HEK293 (cell line): ENCODE data around the gene PCDHGB3.

Experiments used
- CTCF ChIA-PET: fragments of 350-600 bp; formaldehyde crosslinking; extraction: SDS; loops from one replicate; lab custom pipeline; 2021; ENCODE audit warnings: antibody characterized with exemption; lab: Yijun Ruan, JAX
- POLR2A ChIA-PET: fragments of 300-600 bp; formaldehyde crosslinking; extraction: SDS; loops from one replicate; lab custom pipeline; 2020; ENCODE audit warnings: antibody characterized with exemption, inconsistent platforms; lab: Yijun Ruan, JAX
- H3K27ac ChIP-seq: fragments of 200-500 bp; sonication (Bioruptor generic); 2 replicates; pipeline ENCODE4 v1.5.1; 2014; ENCODE audit warnings: low read depth, low read length, control low read depth, inconsistent platforms; ENCODE audit errors: extremely low read depth
- H3K36me3 ChIP-seq, 2 experiments: fragments of 200-500 bp in 1 of 2; sonication (Bioruptor generic) in 1 of 2; 1 replicate in 1 of 2; 2 replicates in 1 of 2; pipeline ENCODE4 v1.5.1; 2014 to 2017; ENCODE audit warnings: inconsistent platforms in 2 of 2, low read length in 2 of 2; ENCODE audit not compliant: control insufficient read depth in 2 of 2, insufficient read depth in 1 of 2
- H3K4me1 ChIP-seq: fragments of 200-500 bp; sonication (Bioruptor generic); 2 replicates; pipeline ENCODE4 v1.5.1; 2014; ENCODE audit warnings: mild to moderate bottlenecking, low read length, inconsistent platforms; ENCODE audit not compliant: control insufficient read depth, insufficient read depth
- H3K4me3 ChIP-seq: 2 replicates; pipeline ENCODE4 v1.5.1; 2011; ENCODE audit warnings: low read depth, mild to moderate bottlenecking, control low read depth, low read length, moderate library complexity
- H3K9me3 ChIP-seq: fragments of 200-500 bp; sonication (Bioruptor generic); 2 replicates; pipeline ENCODE4 v1.5.1; 2014; ENCODE audit warnings: low read depth, low read length, inconsistent platforms; ENCODE audit not compliant: control insufficient read depth, insufficient read depth
- PRDM2 ChIP-seq: fragments of 450-650 bp; formaldehyde crosslinking; IDR thresholded peaks from 2 replicates; pipeline ENCODE4 v1.5.1; 2016; ENCODE audit warnings: missing biosample characterization, missing genetic modification characterization, borderline replicate concordance
- RBAK ChIP-seq: fragments of 450-650 bp; formaldehyde crosslinking; IDR thresholded peaks from 2 replicates; pipeline ENCODE4 v1.5.1; 2016; ENCODE audit warnings: missing biosample characterization, missing genetic modification characterization
- ZNF18 ChIP-seq: fragments of 450-650 bp; formaldehyde crosslinking; IDR thresholded peaks from 2 replicates; pipeline ENCODE4 v1.5.1; 2016; ENCODE audit warnings: missing biosample characterization, missing genetic modification characterization
- ZNF202 ChIP-seq: fragments of 450-650 bp; formaldehyde crosslinking; IDR thresholded peaks from 2 replicates; pipeline ENCODE4 v1.5.1; 2016; ENCODE audit warnings: missing biosample characterization, missing genetic modification characterization, borderline replicate concordance
- ZNF266 ChIP-seq: fragments of 450-650 bp; formaldehyde crosslinking; IDR thresholded peaks from 2 replicates; pipeline ENCODE4 v1.5.1; 2016; ENCODE audit warnings: missing biosample characterization, missing genetic modification characterization, low read depth
- ZNF350 ChIP-seq: fragments of 450-650 bp; formaldehyde crosslinking; IDR thresholded peaks from 2 replicates; pipeline ENCODE4 v1.5.0; 2017; ENCODE audit warnings: missing biosample characterization, mild to moderate bottlenecking, missing genetic modification characterization
- ZNF423 ChIP-seq: fragments of 450-650 bp; formaldehyde crosslinking; IDR thresholded peaks from 2 replicates; pipeline ENCODE4 v1.5.1; 2016; ENCODE audit warnings: missing biosample characterization, missing genetic modification characterization
- ZNF558 ChIP-seq: fragments of 450-650 bp; formaldehyde crosslinking; IDR thresholded peaks from 2 replicates; pipeline ENCODE4 v1.5.1; 2016; ENCODE audit warnings: missing biosample characterization, missing genetic modification characterization
- ZNF639 ChIP-seq: fragments of 450-650 bp; formaldehyde crosslinking; IDR thresholded peaks from 2 replicates; pipeline ENCODE4 v1.5.1; 2016; ENCODE audit warnings: missing biosample characterization, missing genetic modification characterization
- ZNF654 ChIP-seq: fragments of 450-650 bp; formaldehyde crosslinking; IDR thresholded peaks from 2 replicates; pipeline ENCODE4 v1.5.1; 2016; ENCODE audit warnings: low read depth, missing biosample characterization, missing genetic modification characterization
- ZSCAN4 ChIP-seq: fragments of 450-650 bp; formaldehyde crosslinking; IDR thresholded peaks from 2 replicates; pipeline ENCODE4 v1.5.1; 2017; ENCODE audit warnings: missing biosample characterization, missing genetic modification characterization

PCDHGB3 gene

GRCh38 chr5:141389153-141390042 lies 19.4 kb downstream of the PCDHGB3 start:
- H3K9me3 ChIP-seq: no peaks in the 10 kb centered on the region
- POLR2A ChIA-PET: no interaction called here
- CTCF ChIA-PET: interaction anchor here (0.9 to 4.2 kb wide), 7 partner anchors 9 to 175 kb away, joined by 3 to 25 read pairs (median 4); partner anchors contain the start of genes PCDHGA1, PCDHGA10 and PCDHGB1

GRCh38 chr5:141392429-141393198 lies 22.6 kb downstream of the PCDHGB3 start, which contains the start of gene PCDHGA8:
TSS of gene PCDHGA8 (plus strand) at chr5:141392633. CDS start at chr5:141392814, 181 bp downstream.
- POLR2A ChIA-PET: no interaction called here

More at GRCh38 chr5:141389153-141390042, 19.4 kb downstream of the PCDHGB3 start:
- Histone ChIP-seq H3K4me3 (no peak overlapping the region), H3K4me1 (no peaks in the 10 kb centered on the region), H3K27ac (no peak overlapping the region), H3K36me3 (no peaks in the 10 kb centered on the region)
- no peak for TF ChIP-seq ZNF202
- no peak for TF ChIP-seq ZNF350 (tag by site-specific recombination)

More at GRCh38 chr5:141392429-141393198, 22.6 kb downstream of the PCDHGB3 start, which contains the start of gene PCDHGA8:
- Histone ChIP-seq H3K27ac (no peak within 1 kb of the TSS), H3K4me1 (no peaks in the 10 kb centered on the region), H3K9me3 (no peaks in the 10 kb centered on the region), H3K4me3 (no peak within 1 kb of the TSS), H3K36me3 (no peaks in the 10 kb centered on the region)
- no peak for TF ChIP-seq ZNF18 (tag by site-specific recombination)
- TF ChIP-seq PRDM2 (tag by site-specific recombination): no peak
- no peak for TF ChIP-seq ZSCAN4
- TF ChIP-seq ZNF423 (tag by site-specific recombination): no peak
- no peak for TF ChIP-seq ZNF639 (tag by site-specific recombination)
- TF ChIP-seq RBAK: no peak
- TF ChIP-seq ZNF266 (tag by site-specific recombination): no peak
- TF ChIP-seq ZNF654 (tag by site-specific recombination): peak; percentile 21; the same call in 1 of the 2 replicates
- no peak for TF ChIP-seq ZNF558
- CTCF ChIA-PET: interaction anchor here (0.6 to 4.2 kb wide), 18 partner anchors 9 to 483 kb away, joined by 3 to 25 read pairs (median 4); partner anchors contain the start of genes PCDHB11, PCDHGA11, PCDHGA4 and PCDHGA5
